GM23338 (cell line): ENCODE results near the gene MYPOP. TPM values are rescaled to one million over a fixed set of nuclear protein-coding genes. Genes with fewer than 3 reads are reported as not detected.

Experiments
- ATAC-seq: fragments of 200-7000 bp; cut with Tn5 transposase; 3 replicates; pipeline ENCODE4 v1.9.1; 2020
- DNase-seq: peaks from one replicate; pipeline ENCODE4 v3.0.0-alpha.2; 2015; ENCODE audit warnings: low spot score
- H2AFZ ChIP-seq: fragments of 200-600 bp; sonication (generic); 2 replicates; pipeline ENCODE4 v1.8.0; 2016; ENCODE audit warnings: antibody characterized with exemption, mild to moderate bottlenecking, moderate library complexity
- H3F3A ChIP-seq: fragments of 200-600 bp; sonication (generic); replicated peaks from 2 replicates; pipeline ENCODE4 v1.8.0; 2017; ENCODE audit warnings: antibody characterized with exemption, mixed run types, low read depth
- H3K27ac ChIP-seq: fragments of 200-600 bp; sonication (generic); 2 replicates; pipeline ENCODE4 v1.6.1; 2016; ENCODE audit warnings: low read depth
- H3K27me3 ChIP-seq: fragments of 200-600 bp; sonication (generic); 2 replicates; pipeline ENCODE4 v1.8.0; 2016; ENCODE audit warnings: mild to moderate bottlenecking, mixed run types, moderate library complexity; ENCODE audit not compliant: insufficient read depth
- H3K36me3 ChIP-seq: fragments of 200-600 bp; sonication (generic); 2 replicates; pipeline ENCODE4 v1.8.0; 2016; ENCODE audit warnings: mild to moderate bottlenecking; ENCODE audit not compliant: insufficient read depth
- H3K4me1 ChIP-seq: fragments of 200-600 bp; sonication (generic); 2 replicates; pipeline ENCODE4 v1.8.0; 2016; ENCODE audit warnings: mild to moderate bottlenecking, moderate library complexity; ENCODE audit not compliant: insufficient read depth
- H3K4me2 ChIP-seq: fragments of 200-600 bp; sonication (generic); 2 replicates; pipeline ENCODE4 v1.7.1; 2017; ENCODE audit warnings: mixed run types
- H3K4me3 ChIP-seq: fragments of 200-600 bp; sonication (generic); 2 replicates; pipeline ENCODE4 v1.6.1; 2016; ENCODE audit warnings: mixed run types
- H3K79me2 ChIP-seq: fragments of 200-600 bp; sonication (generic); replicated peaks from 2 replicates; pipeline ENCODE4 v1.8.0; 2017; ENCODE audit warnings: mild to moderate bottlenecking; ENCODE audit not compliant: insufficient read depth
- H3K9me2 ChIP-seq: fragments of 200-600 bp; sonication (generic); 2 replicates; pipeline ENCODE4 v1.8.0; 2017; ENCODE audit not compliant: insufficient read depth
- H4K20me1 ChIP-seq: fragments of 200-600 bp; sonication (generic); replicated peaks from 2 replicates; pipeline ENCODE4 v1.8.0; 2017; ENCODE audit warnings: mild to moderate bottlenecking; ENCODE audit not compliant: insufficient read depth
- H3K27ac Mint-ChIP-seq: 2 replicates; pipeline ENCODE4 v1.8.0; 2020; ENCODE audit warnings: inconsistent platforms, mild to moderate bottlenecking, moderate library complexity, mixed read lengths
- H3K27me3 Mint-ChIP-seq: 3 replicates; pipeline ENCODE4 v1.8.0; 2022; ENCODE audit warnings: low read depth, mild to moderate bottlenecking, moderate library complexity, mixed read lengths, inconsistent platforms; ENCODE audit not compliant: insufficient read depth, poor library complexity
- H3K36me3 Mint-ChIP-seq: 3 replicates; pipeline ENCODE4 v1.8.0; 2021; ENCODE audit warnings: low read depth, mild to moderate bottlenecking, inconsistent platforms, moderate library complexity, mixed read lengths
- H3K4me1 Mint-ChIP-seq: 3 replicates; pipeline ENCODE4 v1.8.0; 2020; ENCODE audit warnings: mild to moderate bottlenecking, inconsistent platforms, mixed read lengths
- H3K4me3 Mint-ChIP-seq: 3 replicates; pipeline ENCODE4 v1.8.0; 2021; ENCODE audit warnings: moderate library complexity, mild to moderate bottlenecking, inconsistent platforms, mixed read lengths
- H3K9me3 Mint-ChIP-seq: 3 replicates; pipeline ENCODE4 v1.8.0; 2020; ENCODE audit warnings: moderate library complexity, mild to moderate bottlenecking, inconsistent platforms, mixed read lengths
- CTCF ChIP-seq, 2 experiments: fragments of 200-600 bp in 1 of 2; sonication (generic) in 1 of 2; conservative IDR thresholded peaks; 2 replicates each; pipeline versions ENCODE4 v1.5.1 to v1.6.1; 2016 to 2017; ENCODE audit warnings: antibody characterized with exemption in 2 of 2, low read depth in 2 of 2, mild to moderate bottlenecking in 2 of 2, moderate library complexity in 1 of 2
- EZH2 ChIP-seq: fragments of 200-600 bp; sonication (generic); IDR thresholded peaks from one replicate; pipeline ENCODE4 v1.8.0; 2017; ENCODE audit warnings: antibody characterized with exemption, mild to moderate bottlenecking, low read depth; ENCODE audit not compliant: unreplicated experiment
- JUNB ChIP-seq: IDR thresholded peaks from one replicate; pipeline ENCODE4 v1.6.1; 2016; ENCODE audit warnings: antibody characterized with exemption; ENCODE audit not compliant: unreplicated experiment
- POLR2AphosphoS5 ChIP-seq: IDR thresholded peaks from 2 replicates; pipeline ENCODE4 v1.6.1; 2016; ENCODE audit warnings: antibody characterized with exemption, low read depth
- REST ChIP-seq: IDR thresholded peaks from one replicate; pipeline ENCODE4 v1.6.1; 2018; ENCODE audit warnings: antibody characterized with exemption; ENCODE audit not compliant: unreplicated experiment
- STAT1 ChIP-seq: IDR thresholded peaks from one replicate; pipeline ENCODE4 v1.6.1; 2016; ENCODE audit warnings: antibody characterized with exemption; ENCODE audit not compliant: unreplicated experiment
- ZNF114 ChIP-seq: fragments of 250-450 bp; sonication (Bioruptor Pico); IDR thresholded peaks from 2 replicates; pipeline ENCODE4 v1.5.0; 2020; ENCODE audit warnings: mild to moderate bottlenecking, moderate library complexity
- polyA plus RNA-seq: library from polyadenylated mRNA; unstranded; fragments of >200 nt; fragmentation: Nextera tagmentation; extraction: Ambion mirVana; gene quantifications from 2 replicates; pipeline ENCODE4 v1.2.1, GENCODE V29; 2016
- total RNA-seq: library from RNA; depleted of rRNA; stranded (reverse); fragments of >200 nt; shearing (Covaris generic); gene quantifications from 2 replicates; pipeline ENCODE4 v1.2.3, GENCODE V29; 2014

Gene MYPOP
- total and polyA plus RNA-seq, 2 experiments from 2014 or later: 3.0 to 6.9 TPM

GRCh38 chr19:45924891-45925447, 22.6 kb upstream of the MYPOP start:
- H3K27ac ChIP-seq: no peak overlapping the region
- no peaks in the 10 kb centered on the region for H3K4me1 ChIP-seq
- no peak overlapping the region; the same call in 2 of the 3 replicates for H3K4me3 Mint-ChIP-seq
- H3K36me3 ChIP-seq: no peaks in the 10 kb centered on the region
- peaks cover 19% of the 10 kb centered on the region for H3K27me3 ChIP-seq
- DNase-seq: no peak
- no peak for ATAC-seq
- H4K20me1 ChIP-seq: no peaks in the 10 kb centered on the region
- H3K36me3 Mint-ChIP-seq: no peaks in the 10 kb centered on the region
- H3K9me3 Mint-ChIP-seq: no peaks in the 10 kb centered on the region; the same call in 2 of the 3 replicates
- peaks cover 8% of the 10 kb centered on the region; the same call in 1 of the 2 replicates for H3F3A ChIP-seq
- H3K9me2 ChIP-seq: no peaks in the 10 kb centered on the region
- H3K4me3 ChIP-seq: no peak overlapping the region
- 0 out of 2 replicates have a peak overlapping the region, but pooled peaks have one; percentile 2 for H3K27ac Mint-ChIP-seq
- peaks cover 6% of the 10 kb centered on the region for H3K4me1 Mint-ChIP-seq
- H3K4me2 ChIP-seq: no peak overlapping the region
- no peak overlapping the region for H2AFZ ChIP-seq
- TF ChIP-seq EZH2: no peak
- TF ChIP-seq REST: no peak
- TF ChIP-seq ZNF114: no peak
- TF ChIP-seq JUNB: no peak
- TF ChIP-seq STAT1: no peak
- no peaks in the 10 kb centered on the region for H3K79me2 ChIP-seq
- peaks cover 32% of the 10 kb centered on the region for H3K27me3 Mint-ChIP-seq

GRCh38 chr19:45922281-45922680, 19.9 kb upstream of the MYPOP start:
- Histone ChIP-seq H3K4me1 (no peaks in the 10 kb centered on the region), H3K4me2 (no peak overlapping the region), H3K27ac (no peak overlapping the region), H3K9me2 (no peaks in the 10 kb centered on the region), H3K27me3 (no peaks in the 10 kb centered on the region), H3K36me3 (no peaks in the 10 kb centered on the region), H3F3A (peaks cover 9% of the 10 kb centered on the region; the same call in 1 of the 2 replicates), H3K79me2 (no peaks in the 10 kb centered on the region), H3K4me3 (no peak overlapping the region), H4K20me1 (no peaks in the 10 kb centered on the region), H2AFZ (no peak overlapping the region)
- Mint-ChIP-seq H3K27ac (no peak overlapping the region), H3K4me3 (no peak overlapping the region), H3K9me3 (no peaks in the 10 kb centered on the region), H3K27me3 (peaks cover 15% of the 10 kb centered on the region), H3K4me1 (no peaks in the 10 kb centered on the region; the same call in 1 of the 3 replicates), H3K36me3 (no peaks in the 10 kb centered on the region)
- no peak for TF ChIP-seq POLR2AphosphoS5
- peak; percentile 57 for TF ChIP-seq CTCF (conservative IDR thresholded peaks at IDR 0.05; ENCODE audit: low read depth in 2 of 2)
- ATAC-seq: peak; percentile 94
- DNase-seq: peak; percentile 94
